GM18951 (cell line): ENCODE results near the gene SCD5.

Experiments used
- POLR2A ChIP-seq: IDR thresholded peaks from 4 replicates; pipeline ENCODE4 v1.6.1; 2011; ENCODE audit warnings: mild to moderate bottlenecking; ENCODE audit not compliant: insufficient read length, insufficient read depth; ENCODE audit errors: extremely low read depth
- in situ Hi-C: fragments of 300-500 bp; cut with MboI; formaldehyde crosslinking; loops from one replicate; pipeline ENCODE4 v1.12.0; 2022; ENCODE audit warnings: low sequenced_read_pairs, mixed read lengths, inconsistent platforms; ENCODE audit not compliant: unreplicated experiment

Gene SCD5

DNA sequence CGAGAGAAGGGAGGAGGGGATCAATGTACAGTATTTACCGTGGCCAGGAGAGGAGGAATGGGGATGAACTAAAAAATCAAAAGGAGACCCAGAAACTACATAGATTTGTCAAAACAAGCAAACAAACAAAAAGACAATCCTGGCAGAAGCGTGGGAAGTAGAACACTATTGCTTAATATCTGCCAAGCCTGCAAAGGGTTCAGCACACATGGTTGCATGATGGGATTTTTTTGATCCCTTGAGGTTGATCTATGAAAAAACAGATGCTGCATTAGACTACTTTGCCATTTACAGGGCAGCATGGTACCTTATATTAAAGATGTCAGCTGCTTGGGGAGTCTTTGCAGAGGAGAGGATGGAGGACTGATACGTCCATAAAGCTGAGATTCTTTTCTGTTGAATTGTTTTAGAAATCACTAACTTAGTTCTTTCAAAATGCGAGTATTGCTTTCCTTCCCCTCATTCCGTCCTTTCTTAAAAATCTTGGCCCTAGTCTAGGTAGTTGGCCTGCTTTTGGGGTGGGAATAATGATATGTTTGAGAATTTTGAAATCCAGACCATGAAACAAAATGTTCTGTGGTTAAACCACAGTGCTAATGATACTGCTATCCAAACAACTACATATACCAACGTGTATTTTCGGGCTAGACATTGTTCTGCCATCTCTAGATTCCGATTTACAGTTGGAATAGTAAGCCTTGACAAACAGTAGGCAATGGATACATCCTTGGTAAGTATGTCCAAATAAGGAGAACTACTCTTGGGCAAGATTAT lies 197.2 kb downstream of the SCD5 start:
- no peak for TF ChIP-seq POLR2A
- in situ Hi-C loops, result no loop called here

DNA sequence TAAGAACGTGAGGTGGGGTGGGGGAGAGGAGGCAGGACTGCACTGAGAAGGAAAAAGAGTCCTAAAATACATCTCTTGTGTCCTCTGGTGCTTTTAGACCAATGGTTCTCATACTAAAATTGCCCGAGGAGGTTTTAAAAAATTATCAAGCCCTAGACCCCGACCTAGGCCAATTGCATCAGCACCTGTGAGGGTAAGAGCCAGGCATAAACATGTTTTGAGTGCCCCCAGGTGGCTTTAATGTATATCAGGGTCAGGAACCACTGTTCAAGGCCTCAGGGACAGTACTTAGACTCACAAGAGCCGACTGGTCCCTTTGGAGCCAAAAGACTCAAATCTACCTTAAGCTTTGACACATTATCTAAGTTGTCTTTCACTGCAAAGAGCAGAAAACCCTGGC lies 199.3 kb downstream of the SCD5 start:
- in situ Hi-C loops, result no loop called here
- no peak for TF ChIP-seq POLR2A

- no peak for TF ChIP-seq POLR2A
Observed at GRCh38 chr4:82594456-82594855, 204.1 kb downstream of the SCD5 start.

GRCh38 chr4:82593411-82593810 lies 205.2 kb downstream of the SCD5 start:
- in situ Hi-C loops, result no loop called here
- no peak for TF ChIP-seq POLR2A

More at GRCh38 chr4:82594456-82594855, 204.1 kb downstream of the SCD5 start:
- in situ Hi-C loops, result no loop called here

- in situ Hi-C loops, result no loop called here
- no peak for TF ChIP-seq POLR2A
Observed at GRCh38 chr4:82592639-82593038, 206.0 kb downstream of the SCD5 start.

DNA sequence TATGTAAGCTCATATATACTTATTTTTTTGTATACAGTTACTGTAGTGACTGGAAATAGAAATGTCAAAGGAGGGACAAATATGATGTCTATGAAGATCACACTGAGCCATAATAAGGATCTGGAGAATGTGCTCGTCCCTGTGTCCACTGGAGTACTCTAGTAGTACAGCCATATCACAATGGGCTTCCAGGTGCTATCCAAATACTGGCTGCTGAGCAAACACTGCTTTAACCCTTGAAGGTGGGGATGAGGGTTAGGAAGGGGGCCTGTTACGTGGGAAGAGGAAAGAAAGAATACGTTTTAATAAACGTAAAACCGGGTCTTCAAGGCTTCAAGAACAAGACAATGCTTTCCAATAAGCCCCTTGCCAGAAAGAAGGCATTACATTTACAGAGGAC lies 207.0 kb downstream of the SCD5 start:
- in situ Hi-C loops, result no loop called here
- TF ChIP-seq POLR2A, result no peak

GRCh38 chr4:82589756-82590155 lies 208.8 kb downstream of the SCD5 start:
- no peak for TF ChIP-seq POLR2A

DNA sequence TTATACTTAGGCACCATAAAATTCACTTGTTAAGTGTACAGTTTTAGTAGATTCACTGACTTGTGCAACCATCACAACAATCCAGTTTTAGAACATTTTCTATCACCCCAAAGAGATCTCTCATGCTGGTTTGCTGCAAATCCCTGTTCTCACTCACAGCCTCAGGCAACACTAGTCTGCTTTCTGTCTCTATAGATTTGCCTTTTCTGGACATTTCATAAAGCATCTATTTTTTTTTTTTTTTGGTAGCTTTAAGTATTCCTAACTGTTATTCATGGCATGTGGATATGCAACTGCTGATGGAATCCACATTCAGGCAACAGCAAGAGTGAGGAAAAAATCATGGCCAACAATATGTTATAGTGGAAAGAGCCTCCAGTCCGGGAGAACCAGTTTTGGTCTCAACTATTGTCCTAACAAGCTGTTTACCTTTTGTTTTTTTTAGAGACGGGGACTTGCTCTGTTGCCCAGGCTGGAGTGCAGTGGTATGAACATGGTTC lies 209.8 kb downstream of the SCD5 start:
- TF ChIP-seq POLR2A, result no peak
- in situ Hi-C loops, result no loop called here

More at GRCh38 chr4:82589756-82590155, 208.8 kb downstream of the SCD5 start:
- in situ Hi-C loops, result no loop called here

GRCh38 chr4:82587826-82588540 lies 210.6 kb downstream of the SCD5 start:
- in situ Hi-C loops, result no loop called here
- TF ChIP-seq POLR2A, result no peak

DNA sequence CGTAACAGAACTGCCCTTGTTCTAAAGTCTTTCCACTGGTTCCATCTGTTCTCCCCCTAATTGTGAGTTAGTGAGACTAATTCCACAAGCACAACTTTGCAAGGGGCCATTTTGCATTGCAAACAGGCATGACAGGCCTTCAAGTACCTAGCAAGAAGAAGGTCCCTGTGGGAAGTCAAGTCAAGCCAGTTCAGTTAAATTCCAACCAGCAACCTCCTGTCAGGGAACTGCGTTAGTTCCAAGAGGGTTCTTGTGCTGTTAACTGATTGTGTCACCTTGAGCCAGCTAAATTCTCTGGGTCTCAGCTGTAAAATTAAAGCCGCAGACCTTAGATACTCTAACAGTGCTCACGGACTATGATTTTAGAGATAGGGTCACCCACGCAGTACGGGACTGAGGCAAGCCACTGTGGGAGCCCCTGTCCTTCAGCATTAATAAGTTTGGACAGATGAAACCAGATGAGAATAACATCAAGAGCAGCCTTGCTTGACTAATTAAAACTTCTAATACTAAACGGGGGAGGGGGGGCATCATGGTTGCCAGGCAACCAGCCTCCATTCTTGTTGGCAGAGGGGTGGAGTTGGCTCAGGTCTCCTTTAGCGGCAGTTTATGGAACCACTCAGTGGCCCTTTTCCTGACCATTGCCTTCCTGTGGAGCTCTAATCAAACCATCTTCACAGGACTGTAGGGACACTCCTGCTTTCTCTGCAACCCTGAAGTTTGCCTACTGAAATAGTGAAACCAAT lies 212.7 kb downstream of the SCD5 start:
- in situ Hi-C loops, result no loop called here
- TF ChIP-seq POLR2A, result no peak

DNA sequence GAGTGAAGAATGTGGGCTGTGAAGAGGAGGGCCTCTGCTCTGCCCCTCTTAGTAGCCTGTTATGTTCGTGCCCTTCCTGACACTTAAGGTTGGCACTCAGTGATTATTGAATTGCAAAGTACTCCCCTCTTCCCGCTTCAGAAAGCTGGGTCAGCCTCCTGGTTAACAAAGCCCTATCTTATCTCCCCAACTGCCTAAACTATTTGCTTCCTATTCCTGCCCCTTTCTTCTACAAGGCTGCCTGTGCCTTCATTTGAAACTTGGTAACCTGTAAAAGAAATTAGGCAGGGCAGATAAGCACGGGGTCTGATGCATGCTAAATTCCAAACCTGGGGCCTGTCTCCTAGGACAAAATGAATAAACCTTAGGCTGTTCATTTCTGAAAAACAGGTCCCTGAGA lies 213.7 kb downstream of the SCD5 start:
- TF ChIP-seq POLR2A, result no peak
- in situ Hi-C loops, result no loop called here

GRCh38 chr4:82583897-82584587 lies 214.6 kb downstream of the SCD5 start:
- TF ChIP-seq POLR2A, result no peak
- in situ Hi-C loops, result no loop called here

DNA sequence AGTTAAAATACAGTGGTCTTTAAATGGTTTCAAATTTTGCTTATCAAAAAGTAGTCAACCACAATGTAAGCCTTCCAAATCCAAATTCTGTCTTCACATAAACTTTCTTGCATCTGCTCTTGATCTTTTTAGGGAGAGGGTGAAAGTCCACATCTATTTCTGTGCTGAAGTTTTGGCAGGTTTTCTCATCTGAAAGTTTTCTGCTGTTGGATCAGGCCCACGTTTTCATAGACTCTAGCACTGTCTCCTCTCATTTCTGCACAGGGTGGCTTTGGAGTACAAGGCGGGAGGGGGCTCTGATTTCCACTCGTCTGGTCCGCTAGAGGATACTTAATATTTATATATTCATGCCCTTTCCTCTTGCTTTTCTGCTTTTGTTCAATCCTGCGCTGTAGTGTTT lies 218.7 kb downstream of the SCD5 start:
- in situ Hi-C loops, result no loop called here
- no peak for TF ChIP-seq POLR2A
